HG02938 (cell line): ENCODE results near the gene MAN2B2.
"Not testable (repeated sequence)": the region's sequence is repeated elsewhere in the genome, so short reads cannot be mapped to it uniquely, and the experiment has no call there.

Experiments
- ATAC-seq: cut with Tn5 transposase; IDR thresholded peaks from one replicate; pipeline ENCODE4 v1.9.1; 2021; ENCODE audit warnings: mild to moderate bottlenecking, moderate library complexity; ENCODE audit not compliant: unreplicated experiment

Gene MAN2B2

DNA sequence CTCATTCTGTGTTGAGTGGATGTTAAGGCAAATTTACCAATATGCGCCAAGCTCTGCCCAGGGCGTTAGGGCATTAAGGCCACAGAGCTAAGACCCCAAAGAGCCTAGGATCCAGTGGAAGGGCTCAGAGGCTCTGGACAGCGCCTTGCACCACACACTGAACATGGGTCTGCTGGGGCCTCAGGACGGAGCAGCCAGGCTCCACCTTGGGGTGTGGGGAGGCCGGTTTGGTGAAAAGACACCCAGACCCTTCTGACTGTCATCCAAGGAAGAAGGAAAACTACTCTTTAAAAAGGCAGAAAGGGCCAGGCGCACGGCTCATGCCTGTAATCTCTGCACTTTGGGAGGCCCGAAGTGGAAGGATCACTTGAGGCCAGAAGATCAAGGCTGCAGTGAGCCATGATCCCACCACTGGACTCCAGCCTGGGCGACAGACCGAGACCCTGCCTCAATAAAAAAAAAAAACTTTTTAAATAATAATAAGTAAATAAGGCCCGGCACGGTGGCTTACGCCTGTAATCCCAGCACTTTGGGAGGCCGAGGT lies 64.2 kb downstream of the MAN2B2 start:
- ATAC-seq = no peak

DNA sequence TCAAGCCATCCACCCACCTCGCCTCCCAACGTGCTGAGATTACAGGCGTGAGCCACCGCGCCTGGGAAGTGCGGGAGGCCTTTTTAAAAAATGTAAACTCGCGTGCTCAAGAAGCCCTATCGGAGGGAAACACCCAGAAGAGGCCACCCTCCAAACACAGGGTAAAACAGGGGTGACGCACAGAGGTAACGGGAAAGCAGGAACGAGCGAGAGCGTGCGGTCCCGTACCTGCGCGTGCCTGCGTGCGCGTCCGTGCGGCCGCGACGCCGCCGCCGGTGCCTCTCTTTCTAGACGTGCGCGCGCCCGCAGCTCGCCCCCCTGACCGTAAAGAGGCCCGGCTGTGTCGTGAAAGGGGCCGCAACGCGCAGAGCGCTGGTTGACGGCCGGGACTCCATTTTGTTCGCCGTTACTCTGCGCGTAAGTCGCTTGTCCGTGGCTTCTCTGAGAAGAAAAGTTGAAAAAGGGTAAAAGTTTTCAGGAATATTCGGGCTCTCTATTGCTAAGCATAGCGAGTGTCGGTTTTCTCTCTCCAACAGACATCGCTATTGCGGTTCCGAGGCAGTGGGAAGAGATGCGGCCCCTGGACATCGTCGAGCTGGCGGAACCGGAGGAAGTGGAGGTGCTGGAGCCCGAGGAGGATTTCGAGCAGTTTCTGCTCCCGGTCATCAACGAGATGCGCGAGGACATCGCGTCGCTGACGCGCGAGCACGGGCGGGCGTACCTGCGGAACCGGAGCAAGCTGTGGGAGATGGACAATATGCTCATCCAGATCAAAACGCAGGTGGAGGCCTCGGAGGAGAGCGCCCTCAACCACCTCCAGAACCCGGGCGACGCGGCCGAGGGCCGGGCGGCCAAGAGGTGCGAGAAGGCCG lies 65.5 kb downstream of the MAN2B2 start, which contains the start of gene MRFAP1:
TSS of gene MRFAP1 (plus strand) at position 394 of the 872 bp plus-strand sequence. CDS start at position 572, 178 bp downstream.
- ATAC-seq = peak; percentile 62

DNA sequence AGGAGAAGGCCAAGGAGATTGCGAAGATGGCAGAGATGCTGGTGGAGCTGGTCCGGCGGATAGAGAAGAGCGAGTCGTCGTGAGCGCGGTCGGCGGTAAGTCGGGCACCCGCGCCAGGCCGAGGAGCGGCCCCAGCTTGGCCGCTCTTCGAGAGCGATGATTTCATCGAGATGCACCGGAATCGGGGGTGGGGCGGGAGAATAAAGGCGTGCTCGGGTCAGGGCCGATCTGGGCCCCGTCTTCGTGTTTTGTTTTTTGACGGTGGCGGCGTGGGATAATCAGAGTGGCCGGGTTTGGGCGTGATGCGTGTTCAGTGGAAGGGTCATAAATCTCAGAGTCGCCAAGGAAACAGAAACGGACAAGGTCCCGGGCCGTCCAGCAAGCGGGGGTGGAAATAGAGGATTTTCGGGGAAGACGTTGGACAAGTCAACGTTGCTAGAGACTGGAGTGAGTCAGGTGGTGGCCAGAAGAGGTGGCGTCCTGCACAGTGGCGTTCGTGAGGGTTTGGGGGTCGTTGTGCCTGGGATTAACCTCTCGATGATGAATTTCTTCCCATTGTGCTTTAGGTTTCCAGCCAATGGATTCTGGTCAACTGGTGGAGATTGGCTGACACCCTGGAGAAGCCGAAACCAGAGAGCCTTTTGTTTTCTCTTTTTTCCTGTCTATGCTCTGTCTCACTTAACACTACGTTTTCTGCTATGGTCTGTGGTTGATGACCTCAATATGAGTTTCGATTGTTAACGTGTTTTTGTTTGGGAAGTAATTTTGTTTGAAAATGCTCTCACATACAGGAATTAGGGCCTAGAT lies 66.4 kb downstream of the MAN2B2 start:
- ATAC-seq = peak; percentile 39

DNA sequence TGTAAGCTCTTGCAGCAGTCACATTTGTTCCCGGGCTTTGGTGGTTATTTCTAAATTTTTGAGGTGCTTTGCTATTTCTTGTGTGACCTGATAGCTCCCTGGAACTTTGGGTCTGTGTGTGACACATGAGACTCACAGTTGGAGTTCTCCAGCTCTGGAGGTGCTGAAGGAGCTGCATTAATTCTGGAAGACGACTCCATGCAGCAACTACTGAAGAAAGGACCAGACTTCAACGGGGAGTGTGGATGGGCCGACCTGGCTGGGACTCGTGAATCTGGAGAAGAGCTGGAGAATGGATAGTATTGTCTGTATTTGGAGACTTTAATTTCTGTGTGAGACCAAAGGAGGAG lies 67.0 kb downstream of the MAN2B2 start:
- no peak for ATAC-seq

DNA sequence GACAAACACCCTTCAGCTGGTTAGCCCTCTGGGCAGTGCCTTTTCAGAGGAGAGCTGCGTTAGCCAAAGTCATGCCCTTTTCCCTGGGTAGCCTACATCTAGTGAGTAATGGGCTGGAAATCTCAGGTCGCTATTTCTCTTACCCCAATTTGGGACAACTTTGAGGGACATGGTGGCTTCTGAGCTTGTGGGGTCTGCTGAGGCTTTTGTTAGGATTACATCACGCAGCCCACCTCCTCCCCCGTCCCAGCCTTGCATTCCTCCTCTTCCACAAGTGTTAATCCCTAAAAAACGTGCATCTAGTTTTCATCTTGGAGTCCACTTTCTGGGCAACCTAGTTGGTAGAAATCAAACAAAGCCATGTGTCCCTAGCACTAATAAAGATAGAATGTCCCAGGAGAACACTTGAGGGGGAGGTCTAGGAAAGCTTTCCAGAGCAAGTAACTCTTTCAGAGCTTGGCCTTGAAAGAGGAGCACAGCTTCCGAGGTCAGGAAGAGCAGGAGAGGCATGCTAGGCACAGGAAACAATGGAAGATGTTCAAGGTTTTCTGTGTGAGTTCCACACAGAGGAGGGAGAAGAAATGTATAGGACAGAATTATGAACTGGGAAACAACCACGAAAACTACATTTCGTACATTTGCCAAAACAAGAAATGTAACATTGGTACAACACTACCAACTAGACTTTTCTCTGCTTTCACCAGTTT lies 68.3 kb downstream of the MAN2B2 start:
- no peak for ATAC-seq

DNA sequence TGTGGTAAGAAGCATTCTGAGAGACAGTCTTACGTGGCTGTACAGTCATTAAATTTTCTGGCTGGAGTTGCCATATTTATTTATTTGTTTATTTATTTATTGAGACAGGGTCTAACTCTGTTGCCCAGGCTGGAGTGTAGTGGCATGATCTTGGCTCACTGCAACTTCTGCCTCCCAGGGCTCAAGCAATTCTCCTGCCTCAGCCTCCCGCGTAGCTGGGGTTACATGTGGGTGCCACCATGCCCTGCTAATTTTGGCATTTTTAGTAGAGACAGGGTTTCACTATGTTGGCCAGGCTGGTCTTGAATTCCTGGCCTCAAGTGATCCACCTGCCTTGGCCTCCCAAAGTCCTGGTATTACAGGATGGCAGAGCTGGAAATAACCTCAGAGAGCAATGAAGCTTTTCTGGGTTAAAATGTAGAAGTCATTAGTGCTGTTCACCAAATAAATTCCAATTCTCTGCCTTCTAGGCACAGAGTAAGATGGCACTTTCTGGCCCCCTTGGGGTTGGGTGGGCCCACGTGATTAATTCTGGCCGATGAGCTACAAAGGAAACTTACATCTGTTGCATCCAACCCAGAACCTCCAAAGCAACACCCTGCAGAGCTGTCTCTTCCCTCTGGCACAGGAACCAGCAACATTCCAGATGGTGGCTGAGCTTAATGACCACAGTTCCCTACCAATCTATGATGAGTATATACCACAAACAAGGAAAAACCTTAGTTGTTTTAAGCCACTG lies 70.0 kb downstream of the MAN2B2 start:
- ATAC-seq = no peak

DNA sequence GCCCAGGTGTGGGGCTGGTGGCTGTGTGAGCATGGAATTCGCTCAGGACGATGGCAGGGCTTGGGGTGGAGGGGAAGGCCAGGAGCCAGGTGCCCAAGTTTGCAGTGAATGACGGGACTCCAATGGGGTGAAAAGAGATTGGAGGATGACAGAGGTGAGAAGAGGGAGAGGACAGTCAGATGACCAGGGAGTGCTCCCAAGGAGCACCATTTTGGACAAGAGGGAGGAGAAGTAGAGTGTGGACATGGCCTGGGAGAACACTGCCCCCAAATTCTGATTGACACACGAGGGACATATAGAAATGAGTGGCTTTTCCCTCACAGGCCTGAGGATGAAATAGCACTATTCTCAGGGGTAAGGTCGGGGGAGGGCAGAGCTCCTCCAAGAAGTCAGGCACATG lies 72.2 kb downstream of the MAN2B2 start:
- no peak for ATAC-seq

DNA sequence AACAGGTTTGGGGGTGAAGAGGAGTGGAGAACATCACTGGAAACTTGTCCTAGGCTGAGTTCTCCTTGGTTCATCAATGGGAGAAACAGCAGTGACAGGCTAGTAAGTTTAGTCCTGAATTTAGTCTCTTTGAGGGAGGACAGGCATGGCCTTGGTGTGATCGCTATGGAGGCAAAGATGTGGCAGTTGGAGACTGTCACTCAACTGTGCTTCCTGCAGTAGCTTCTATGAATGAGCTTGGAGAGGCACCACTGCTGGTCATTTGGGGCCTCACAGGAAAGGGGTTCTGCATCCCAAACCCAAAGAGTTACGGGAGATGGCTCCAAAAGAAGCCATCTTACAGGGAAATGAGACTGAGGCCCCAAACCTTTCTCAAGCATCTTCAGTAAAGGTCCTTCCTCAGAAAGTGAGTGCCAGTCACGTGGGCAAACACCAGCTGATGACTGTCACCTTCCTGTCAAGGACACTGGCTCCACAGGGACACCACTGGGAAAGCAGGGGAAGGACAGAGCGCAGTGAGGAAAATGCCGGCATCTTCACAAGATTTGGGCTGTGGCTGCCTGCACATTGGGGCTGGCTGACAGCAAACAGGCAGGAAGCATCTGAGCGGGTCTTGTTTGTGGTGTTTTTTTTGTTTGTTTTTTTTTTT lies 72.7 kb downstream of the MAN2B2 start:
- no peak for ATAC-seq

DNA sequence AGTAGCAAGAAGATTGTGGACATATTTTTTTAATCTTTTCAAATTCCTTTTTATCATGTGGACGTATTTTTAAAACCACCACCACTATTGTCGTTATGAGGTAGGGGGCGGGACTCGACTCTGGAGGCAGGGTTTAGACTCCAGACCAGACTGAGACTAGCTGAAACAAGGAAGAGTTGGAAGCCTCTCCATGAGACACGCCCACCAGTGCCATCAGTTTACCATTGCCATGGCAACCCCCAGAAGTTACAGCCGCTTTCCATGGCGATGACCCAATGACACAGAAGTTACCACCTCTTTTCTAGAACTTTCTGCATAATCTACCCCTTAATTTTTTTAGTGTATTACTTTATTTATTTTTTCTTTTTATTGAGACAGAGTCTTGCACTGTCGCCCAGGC lies 74.2 kb downstream of the MAN2B2 start:
- ATAC-seq = no peak

DNA sequence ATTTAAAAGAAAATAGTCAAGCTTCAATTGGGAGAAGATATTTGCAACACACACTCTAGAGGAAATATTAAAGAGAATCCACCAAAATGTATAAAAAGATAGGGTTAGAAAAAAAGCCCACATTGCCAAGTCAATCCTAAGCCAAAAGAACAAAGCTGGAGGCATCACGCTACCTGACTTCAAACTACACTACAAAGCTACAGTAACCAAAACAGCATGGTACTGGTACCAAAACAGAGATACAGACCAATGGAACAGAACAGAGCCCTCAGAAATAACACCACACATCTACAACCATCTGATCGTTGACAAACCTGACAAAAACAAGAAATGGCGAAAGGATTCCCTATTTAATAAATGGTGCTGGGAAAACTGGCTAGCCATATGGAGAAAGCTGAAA lies 79.2 kb downstream of the MAN2B2 start:
- ATAC-seq = not testable (repeated sequence)

DNA sequence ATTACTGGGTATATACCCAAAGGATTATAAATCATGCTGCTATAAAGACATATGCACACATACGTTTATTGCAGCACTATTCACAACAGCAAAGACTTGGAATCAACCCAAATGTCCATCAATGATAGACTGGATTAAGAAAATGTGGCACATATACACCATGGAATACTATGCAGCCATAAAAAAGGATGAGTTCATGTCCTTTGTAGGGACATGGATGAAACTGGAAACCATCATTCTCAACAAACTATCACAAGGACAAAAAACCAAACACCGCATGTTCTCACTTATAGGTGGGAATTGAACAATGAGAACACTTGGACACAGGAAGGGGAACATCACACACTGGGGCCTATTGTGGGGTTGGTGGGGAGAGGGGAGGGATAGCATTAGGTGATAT lies 80.3 kb downstream of the MAN2B2 start:
- ATAC-seq = not testable (repeated sequence)

DNA sequence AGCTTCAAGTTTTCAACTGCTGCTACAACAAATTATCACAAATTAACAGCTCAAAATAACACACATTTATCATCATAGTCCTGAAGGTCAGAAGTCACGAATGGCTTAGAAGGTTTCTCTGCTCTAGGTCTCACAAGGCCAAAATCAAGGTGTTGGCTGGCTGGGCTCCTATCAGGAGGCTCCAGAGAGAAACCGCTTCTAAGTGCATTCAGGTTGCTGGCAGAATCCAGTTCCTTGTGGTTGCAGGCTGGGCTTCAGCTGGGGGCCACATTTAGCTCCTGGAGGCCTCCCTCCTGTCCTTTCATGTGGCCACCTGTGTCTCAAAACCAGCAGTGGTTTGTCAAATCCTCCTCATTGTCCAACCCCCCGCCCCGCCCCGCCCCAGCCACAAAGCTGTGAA lies 80.9 kb downstream of the MAN2B2 start:
- no peak for ATAC-seq

DNA sequence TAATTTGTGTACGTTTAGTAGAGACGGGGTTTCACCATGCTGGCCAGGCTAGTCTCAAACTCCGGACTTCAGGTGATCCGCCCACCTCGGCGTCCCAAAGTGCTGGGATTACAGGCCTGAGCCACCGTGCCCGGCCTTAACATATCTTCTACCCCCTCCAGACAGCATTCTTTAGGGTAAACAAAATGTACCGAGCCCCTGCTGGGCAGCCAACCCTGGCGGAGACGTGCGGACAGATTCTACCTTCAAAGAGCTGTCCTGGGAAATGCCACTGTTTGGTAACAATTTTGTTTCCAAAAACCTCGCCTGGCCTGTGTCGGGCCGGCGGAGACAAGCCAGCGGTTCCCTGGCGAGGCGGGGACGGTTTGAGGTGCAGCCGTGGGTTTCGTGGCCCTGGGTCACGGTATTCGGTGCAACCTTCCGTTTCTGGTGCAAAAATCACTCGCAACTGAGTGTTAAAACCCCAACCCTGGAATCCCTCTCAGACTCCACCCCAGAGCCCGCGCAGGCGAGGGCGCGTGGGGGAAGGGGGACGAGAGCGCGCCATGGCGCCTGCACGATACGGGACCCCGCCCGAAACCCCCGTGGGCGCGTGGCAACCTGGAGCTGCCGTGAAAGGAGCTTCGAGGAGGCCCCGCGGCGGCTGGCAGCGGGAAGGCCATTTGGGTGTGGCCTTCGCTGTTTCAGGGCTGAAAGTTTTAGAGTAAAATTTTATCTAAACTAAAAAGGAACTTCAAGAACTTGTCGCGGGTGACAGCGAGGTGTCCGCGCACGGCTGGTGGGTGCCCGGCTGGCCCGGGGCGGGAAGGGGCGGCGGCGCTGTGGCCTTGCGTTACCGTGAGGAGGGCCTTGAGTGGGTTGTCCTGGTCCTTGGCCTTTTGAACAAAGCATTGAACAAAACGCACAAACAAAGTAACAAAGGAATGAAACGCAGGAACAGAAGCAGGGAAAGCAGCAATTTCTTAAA lies 82.5 kb downstream of the MAN2B2 start:
- ATAC-seq = no peak

DNA sequence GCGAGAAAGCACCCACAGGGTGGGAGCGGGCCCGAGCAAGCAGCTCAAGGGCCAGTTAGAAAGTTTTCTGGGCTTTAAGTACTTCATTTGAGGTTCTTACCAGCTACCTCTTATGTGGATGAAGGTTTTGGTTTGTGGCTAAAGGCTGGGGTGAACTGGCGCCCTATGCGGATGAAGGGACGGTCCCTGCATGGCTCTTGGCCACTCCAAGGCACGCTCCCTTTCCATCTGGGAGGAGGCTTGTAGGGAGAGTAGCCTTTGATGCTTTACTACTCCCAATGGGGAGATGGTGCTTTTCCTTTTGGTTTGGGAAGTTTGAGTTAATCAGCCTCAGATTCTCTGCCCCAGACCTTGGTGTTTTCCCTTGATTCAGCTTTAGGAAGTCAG lies 83.2 kb downstream of the MAN2B2 start:
- ATAC-seq = no peak

DNA sequence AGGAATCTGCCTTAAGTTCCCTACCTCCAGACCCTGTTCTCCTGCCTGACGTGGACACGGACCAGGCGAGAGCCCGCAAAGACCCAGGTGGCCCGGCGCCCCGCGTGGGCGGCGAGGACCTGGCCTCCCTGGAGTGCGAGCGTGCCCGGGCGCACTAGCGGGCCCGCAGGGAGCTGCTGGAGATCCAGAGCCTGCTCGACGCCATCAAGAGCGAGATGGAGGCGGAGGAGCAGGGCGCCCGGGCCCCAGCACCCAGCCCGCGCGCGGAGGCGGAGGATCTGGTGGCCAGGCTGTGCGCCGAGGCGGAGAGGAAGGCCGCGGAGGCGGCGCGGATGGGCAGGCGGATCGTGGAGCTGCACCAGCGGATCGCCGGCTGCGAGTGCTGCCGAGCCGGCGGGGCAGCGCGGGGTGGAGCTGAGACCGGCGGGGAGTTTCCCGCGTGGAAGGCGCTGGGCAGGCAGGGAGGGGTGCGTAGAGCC lies 83.6 kb downstream of the MAN2B2 start:
- no peak for ATAC-seq

DNA sequence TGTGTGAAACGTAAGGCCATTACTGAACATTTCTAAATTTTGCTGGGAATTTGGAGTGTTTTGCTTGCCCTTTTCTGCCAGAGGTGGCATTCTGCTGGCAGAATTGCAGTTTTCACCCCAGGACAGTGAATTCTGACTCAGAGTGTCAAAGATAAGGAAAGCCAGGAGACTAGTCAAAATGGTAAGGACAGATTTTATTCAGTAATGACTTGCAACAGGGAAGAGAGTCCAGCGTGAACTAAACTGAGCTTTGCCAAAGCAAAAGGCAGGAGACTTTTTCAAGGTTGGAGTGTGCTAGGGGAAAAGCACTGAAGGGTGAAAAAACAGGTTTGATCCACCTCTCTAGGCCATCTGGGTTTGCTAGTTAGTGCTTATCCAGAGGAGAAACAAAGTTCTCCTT lies 84.9 kb downstream of the MAN2B2 start:
- ATAC-seq = no peak

DNA sequence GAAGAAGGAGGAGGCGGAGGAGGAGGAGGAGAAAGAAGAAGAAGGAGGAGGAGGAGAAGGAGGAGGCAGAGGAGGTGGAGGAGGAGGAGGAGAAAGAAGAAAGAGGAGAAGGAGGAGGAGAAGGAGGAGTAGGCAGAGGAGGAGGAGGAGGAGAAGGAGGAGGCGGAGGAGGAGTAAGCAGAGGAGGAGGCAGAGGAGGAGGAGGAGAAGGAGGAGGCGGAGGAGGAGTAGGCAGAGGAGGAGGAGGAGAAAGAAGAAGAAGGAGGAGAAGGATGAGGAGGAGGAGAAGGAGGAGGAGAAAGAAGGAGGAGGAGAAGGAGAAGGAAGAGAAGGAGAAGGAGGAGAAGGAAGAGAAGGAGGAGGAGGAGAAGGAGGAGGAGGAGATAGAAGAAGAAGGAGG lies 85.4 kb downstream of the MAN2B2 start:
- ATAC-seq = no peak

DNA sequence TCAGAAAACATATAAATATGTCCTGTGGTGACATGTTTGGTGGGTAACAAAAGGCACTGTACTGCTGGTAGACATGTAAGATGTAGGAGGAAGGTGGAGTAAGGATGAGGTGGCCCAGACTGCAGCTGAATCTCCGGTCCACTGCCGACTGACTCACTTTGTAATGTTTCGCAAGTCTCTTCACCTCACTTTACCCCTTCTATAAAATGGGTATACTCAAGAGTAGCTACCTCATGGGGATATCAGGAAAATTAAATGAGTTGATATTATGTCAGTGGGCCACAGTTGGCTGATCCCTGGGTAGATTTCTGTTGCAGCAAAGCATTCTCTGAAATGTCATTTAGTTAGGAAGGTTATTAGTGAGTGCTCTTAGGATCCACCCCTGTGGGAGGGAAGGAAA lies 87.6 kb downstream of the MAN2B2 start:
- ATAC-seq = no peak
